ENCODE data around the gene RABL6.
A peak's percentile ranks its signal among the peaks of the same experiment; 100 is the strongest.

RABL6 gene

DNA sequence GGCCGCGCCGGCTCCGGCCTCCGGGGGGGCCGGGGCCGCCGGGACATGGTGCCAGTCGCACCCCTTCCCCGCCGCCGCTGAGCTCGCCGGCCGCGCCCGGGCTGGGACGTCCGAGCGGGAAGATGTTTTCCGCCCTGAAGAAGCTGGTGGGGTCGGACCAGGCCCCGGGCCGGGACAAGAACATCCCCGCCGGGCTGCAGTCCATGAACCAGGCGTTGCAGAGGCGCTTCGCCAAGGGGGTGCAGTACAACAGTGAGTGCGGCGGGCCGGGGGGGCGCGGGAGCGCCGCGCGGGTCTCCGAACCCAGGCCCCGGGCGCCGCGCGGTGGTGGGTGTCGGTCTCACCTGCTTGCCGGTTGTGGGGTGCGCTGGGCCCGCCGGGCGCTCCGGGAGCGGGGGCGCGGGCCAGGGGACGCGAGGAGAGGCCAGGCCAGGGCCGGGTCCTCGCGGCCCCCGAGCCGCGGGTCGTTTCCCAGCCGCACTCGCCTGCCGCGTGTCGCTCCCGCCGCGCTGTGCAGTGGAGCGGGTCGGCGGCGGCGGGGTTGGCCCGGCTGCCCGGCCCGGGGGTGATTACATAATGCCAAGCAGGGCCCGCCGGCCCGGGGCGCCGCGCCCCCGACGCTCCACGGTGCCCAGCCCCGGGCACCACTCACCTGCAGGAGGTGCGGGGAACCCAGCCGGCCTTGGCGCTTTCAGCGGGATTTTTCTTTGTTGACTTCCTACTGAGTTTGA is 492 bp downstream of the RABL6 start:
- TF ChIP-seq CTCF (conservative IDR thresholded peaks at IDR 0.05; ENCODE audit: low read length), result no peak
- peak overlapping the region; percentile 76 for H3K4me3 ChIP-seq (ENCODE audit: low read length)
- no peak for DNase-seq (ENCODE audit: low read depth)

DNA sequence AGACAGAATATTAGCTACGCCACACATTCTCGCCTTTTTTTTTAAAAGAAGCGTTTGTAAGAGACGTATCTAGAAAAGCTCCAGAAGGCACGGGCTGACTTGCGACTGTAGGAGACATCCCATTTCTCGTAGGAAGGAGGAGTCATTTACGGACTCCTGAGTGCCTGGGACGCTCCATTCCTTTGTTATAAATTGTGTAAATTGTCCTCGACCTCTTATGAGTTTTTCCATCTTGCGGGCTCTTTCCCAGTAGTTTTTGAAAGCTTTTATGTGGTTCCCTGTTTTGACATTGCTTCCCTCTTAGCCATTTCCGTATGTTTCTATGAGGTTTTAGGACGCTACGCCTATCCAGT is 1.0 kb downstream of the RABL6 start:
- peak overlapping the region; percentile 76 for H3K4me3 ChIP-seq (ENCODE audit: low read length)
- DNase-seq (ENCODE audit: low read depth), result peak; percentile 53
- TF ChIP-seq CTCF (conservative IDR thresholded peaks at IDR 0.05; ENCODE audit: low read length), result no peak

DNA sequence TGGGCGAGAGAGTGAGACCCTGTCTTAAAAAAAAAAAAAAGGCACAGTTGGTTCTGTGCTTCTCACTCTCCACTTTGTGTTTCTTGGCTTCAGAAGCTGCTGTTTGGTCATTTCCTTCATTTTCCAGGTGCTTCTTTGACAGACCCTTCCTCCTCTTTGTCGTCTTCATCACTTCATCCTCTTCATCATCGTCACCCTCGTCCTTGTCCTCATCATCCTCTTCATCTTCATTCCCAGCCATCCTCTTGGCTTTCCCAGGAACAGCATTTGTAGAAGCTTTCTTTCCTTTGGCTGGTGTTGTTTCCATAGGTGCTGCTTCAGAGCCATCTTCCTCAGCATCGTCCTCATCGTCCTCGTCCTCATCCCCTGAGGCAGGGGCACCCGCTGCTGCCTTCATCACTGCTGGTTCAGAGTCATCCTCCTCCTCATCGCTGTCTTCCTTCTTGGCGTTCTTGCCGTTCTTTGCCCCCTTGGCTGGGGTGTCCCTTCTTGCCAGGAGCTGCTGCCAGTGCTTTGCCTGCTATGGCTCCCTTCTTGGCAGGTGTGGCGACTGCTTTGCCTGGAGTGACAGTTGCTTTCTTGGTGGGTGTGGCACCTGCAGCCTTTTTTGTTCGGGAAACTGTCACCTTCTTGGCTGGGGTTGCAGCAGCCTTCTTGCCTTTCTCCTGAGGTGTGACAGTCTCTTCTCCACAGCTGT is 7.1 kb downstream of the RABL6 start:
- no peak for DNase-seq (ENCODE audit: low read depth)
- H3K4me3 ChIP-seq (ENCODE audit: low read length), result no peak overlapping the region
- TF ChIP-seq CTCF (conservative IDR thresholded peaks at IDR 0.05; ENCODE audit: low read length), result no peak

- no peak for TF ChIP-seq CTCF (conservative IDR thresholded peaks at IDR 0.05; ENCODE audit: low read length)
- DNase-seq (ENCODE audit: low read depth), result no peak
- no peak overlapping the region for H3K4me3 ChIP-seq (ENCODE audit: low read length)
Measured at GRCh38 chr9:136815422-136815782, 7.7 kb downstream of the RABL6 start.

GRCh38 chr9:136820971-136821825 is 13.4 kb downstream of the RABL6 start:
- no peak overlapping the region for H3K4me3 ChIP-seq (ENCODE audit: low read length)
- TF ChIP-seq CTCF (conservative IDR thresholded peaks at IDR 0.05; ENCODE audit: low read length), result no peak
- no peak for DNase-seq (ENCODE audit: low read depth)

DNA sequence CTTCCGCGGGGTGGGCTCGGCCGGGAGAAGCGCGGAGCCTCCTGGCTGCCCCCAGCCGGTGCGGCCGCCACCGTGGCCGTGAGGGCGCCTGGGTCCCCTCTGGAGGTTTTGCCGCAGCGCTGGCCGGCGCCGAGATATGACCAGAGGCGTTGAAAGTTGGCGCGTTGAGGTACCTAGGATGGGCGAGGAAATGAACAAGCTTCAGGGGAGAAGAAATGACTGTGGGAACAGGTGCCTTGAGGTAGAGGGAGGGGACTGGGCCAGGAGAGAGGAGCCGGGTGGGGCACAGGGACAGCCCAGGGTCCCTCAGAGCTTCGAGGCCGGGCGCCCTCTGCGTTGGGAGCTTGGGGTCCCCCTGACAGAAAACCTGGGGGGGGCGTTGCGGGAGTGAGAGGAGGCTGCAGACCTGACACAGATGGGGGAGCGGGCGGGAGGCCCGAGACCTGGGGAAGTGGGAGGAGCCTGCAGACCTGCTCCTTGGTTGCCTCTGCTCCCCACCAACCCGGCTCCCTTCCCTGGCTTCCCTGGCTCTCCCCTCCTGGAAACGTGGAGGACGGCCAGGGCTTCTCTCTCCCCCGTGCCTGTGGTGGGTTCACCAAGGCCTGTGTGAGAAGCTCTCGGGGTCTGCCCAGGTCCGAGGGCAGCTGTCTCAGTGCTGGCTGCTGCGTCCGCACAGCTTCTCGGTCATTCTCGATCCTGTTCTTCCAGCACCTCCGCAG is 14.2 kb downstream of the RABL6 start:
- H3K4me3 ChIP-seq (ENCODE audit: low read length), result no peak overlapping the region
- no peak for TF ChIP-seq CTCF (conservative IDR thresholded peaks at IDR 0.05; ENCODE audit: low read length)
- no peak for DNase-seq (ENCODE audit: low read depth)

Data from AG10803 (cell line).